HepG2 (cell line): ENCODE results near the gene TLNRD1. TPM values are rescaled to one million over a fixed set of nuclear protein-coding genes. Genes with fewer than 3 reads are reported as not detected.
A peak's percentile ranks its signal among the peaks of the same experiment; 100 is the strongest.

Source experiments
- HNRNPLL ChIP-seq: fragments of 200-400 bp; formaldehyde crosslinking; IDR thresholded peaks from 2 replicates; pipeline ENCODE4 v1.6.1; 2017; ENCODE audit warnings: mild to moderate bottlenecking, low read depth, low read length; ENCODE audit not compliant: poor library complexity, severe bottlenecking
- KDM5B ChIP-seq: sonication (generic); formaldehyde crosslinking; IDR thresholded peaks from 2 replicates; pipeline ENCODE4 v1.4.0; 2020; ENCODE audit warnings: missing genetic modification reagents, mild to moderate bottlenecking, borderline replicate concordance
- MXD4 ChIP-seq: IDR thresholded peaks from 2 replicates; pipeline ENCODE4 v1.6.1; 2016; ENCODE audit warnings: mild to moderate bottlenecking, missing biosample characterization, missing genetic modification reagents
- MYC ChIP-seq: sonication (generic); formaldehyde crosslinking; IDR thresholded peaks from 2 replicates; pipeline ENCODE4 v1.9.0; 2021; ENCODE audit warnings: missing genetic modification reagents, borderline replicate concordance
- MZF1 ChIP-seq: sonication (generic); formaldehyde crosslinking; IDR thresholded peaks from 2 replicates; pipeline ENCODE4 v1.8.1; 2023; ENCODE audit warnings: mild to moderate bottlenecking, missing genetic modification reagents, borderline replicate concordance
- NFKB2 ChIP-seq: sonication (generic); formaldehyde crosslinking; IDR thresholded peaks from 2 replicates; pipeline ENCODE4 v1.4.0; 2020; ENCODE audit warnings: missing genetic modification reagents, borderline replicate concordance
- PRPF4 ChIP-seq: fragments of 200-400 bp; formaldehyde crosslinking; IDR thresholded peaks from 2 replicates; pipeline ENCODE4 v1.6.1; 2016; ENCODE audit warnings: low read length, low read depth; ENCODE audit not compliant: poor library complexity, severe bottlenecking
- RAD21 ChIP-seq: fragments of 450-650 bp; formaldehyde crosslinking; IDR thresholded peaks from 2 replicates; pipeline ENCODE4 v1.5.0; 2020; ENCODE audit warnings: mild to moderate bottlenecking
- RBFOX2 ChIP-seq: fragments of 200-400 bp; formaldehyde crosslinking; IDR thresholded peaks from 2 replicates; pipeline ENCODE4 v1.6.1; 2017; ENCODE audit warnings: low read depth, mild to moderate bottlenecking, low read length
- SIN3A ChIP-seq: IDR thresholded peaks from 2 replicates; pipeline ENCODE4 v1.6.1; 2011; ENCODE audit warnings: low read depth, mild to moderate bottlenecking, control low read depth, low read length, borderline replicate concordance
- SKI ChIP-seq: fragments of 450-650 bp; IDR thresholded peaks from one replicate; pipeline ENCODE4 v1.6.1; 2018; ENCODE audit warnings: mild to moderate bottlenecking; ENCODE audit not compliant: partially characterized antibody
- TEAD2 ChIP-seq: sonication (generic); formaldehyde crosslinking; IDR thresholded peaks from 2 replicates; pipeline ENCODE4 v1.9.0; 2021; ENCODE audit warnings: missing genetic modification reagents
- TGIF2 ChIP-seq: IDR thresholded peaks from 2 replicates; pipeline ENCODE4 v1.6.1; 2016; ENCODE audit warnings: control low read depth, missing compliant biosample characterization
- ZNF446 ChIP-seq: sonication (generic); formaldehyde crosslinking; IDR thresholded peaks from 2 replicates; pipeline ENCODE4 v1.5.0; 2020; ENCODE audit warnings: mild to moderate bottlenecking, missing genetic modification reagents
- ZNF468 ChIP-seq: sonication (generic); formaldehyde crosslinking; IDR thresholded peaks from 2 replicates; pipeline ENCODE4 v1.8.0; 2022; ENCODE audit warnings: mild to moderate bottlenecking, moderate library complexity, missing genetic modification reagents
- ZNF615 ChIP-seq: sonication (generic); formaldehyde crosslinking; IDR thresholded peaks from 2 replicates; pipeline ENCODE4 v1.5.0; 2020; ENCODE audit warnings: mild to moderate bottlenecking, missing genetic modification reagents, borderline replicate concordance
- ZNF724P ChIP-seq: sonication (generic); formaldehyde crosslinking; IDR thresholded peaks from 2 replicates; pipeline ENCODE4 v1.8.0; 2022; ENCODE audit warnings: missing genetic modification reagents, borderline replicate concordance
- polyA plus RNA-seq, 8 experiments: library from polyadenylated mRNA; depleted of rRNA in 3 of 8; stranded (reverse) in 7 of 8; unstranded in 1 of 8; fragments of >200 nt; fragmentation: Illumina TruSeq in 4 of 8; extraction: Trizol in 4 of 8; gene quantifications; 2 replicates each; pipeline versions ENCODE4 v1.2.1 to v1.2.3, GENCODE V29; 2011 to 2016; ENCODE audit warnings: low read depth in 4 of 8, missing spikeins in 1 of 8, mixed read lengths in 1 of 8; ENCODE audit not compliant: insufficient read depth in 1 of 8
- total RNA-seq, 5 experiments: library from RNA; depleted of rRNA; stranded (reverse); fragments of >200 nt; fragmentation: Illumina TruSeq; extraction: Trizol; gene quantifications; 2 replicates each; pipeline ENCODE4 v1.2.3, GENCODE V29; 2016; ENCODE audit warnings: low read depth in 1 of 5
- TF ChIP-seq, protein P1 (sequence below): sonication (generic); formaldehyde crosslinking; IDR thresholded peaks from 2 replicates; pipeline ENCODE4 v1.4.0; 2020; ENCODE audit warnings: missing genetic modification reagents
- TF ChIP-seq, protein P2 (sequence below): sonication (generic); formaldehyde crosslinking; IDR thresholded peaks from 2 replicates; pipeline ENCODE4 v1.5.0; 2020; ENCODE audit warnings: missing genetic modification reagents
- TF ChIP-seq, protein P3 (sequence below): sonication (generic); formaldehyde crosslinking; IDR thresholded peaks from 2 replicates; pipeline ENCODE4 v1.4.0; 2020; ENCODE audit warnings: mild to moderate bottlenecking, missing genetic modification reagents
- TF ChIP-seq, protein P4 (sequence below), 2 experiments: sonication (generic) in 1 of 2; formaldehyde crosslinking in 1 of 2; IDR thresholded peaks; 2 replicates each; pipeline versions ENCODE4 v1.4.0 to v1.6.1; 2018 to 2020; ENCODE audit warnings: missing genetic modification reagents in 2 of 2, borderline replicate concordance in 1 of 2, low read depth in 1 of 2, mild to moderate bottlenecking in 1 of 2, missing biosample characterization in 1 of 2

TLNRD1 gene
- total and polyA plus RNA-seq, 2 of the 13 experiments (the other 11 are each of a cell fraction or from before 2014, with no cell fraction given) = 3.4 to 5.3 TPM

DNA sequence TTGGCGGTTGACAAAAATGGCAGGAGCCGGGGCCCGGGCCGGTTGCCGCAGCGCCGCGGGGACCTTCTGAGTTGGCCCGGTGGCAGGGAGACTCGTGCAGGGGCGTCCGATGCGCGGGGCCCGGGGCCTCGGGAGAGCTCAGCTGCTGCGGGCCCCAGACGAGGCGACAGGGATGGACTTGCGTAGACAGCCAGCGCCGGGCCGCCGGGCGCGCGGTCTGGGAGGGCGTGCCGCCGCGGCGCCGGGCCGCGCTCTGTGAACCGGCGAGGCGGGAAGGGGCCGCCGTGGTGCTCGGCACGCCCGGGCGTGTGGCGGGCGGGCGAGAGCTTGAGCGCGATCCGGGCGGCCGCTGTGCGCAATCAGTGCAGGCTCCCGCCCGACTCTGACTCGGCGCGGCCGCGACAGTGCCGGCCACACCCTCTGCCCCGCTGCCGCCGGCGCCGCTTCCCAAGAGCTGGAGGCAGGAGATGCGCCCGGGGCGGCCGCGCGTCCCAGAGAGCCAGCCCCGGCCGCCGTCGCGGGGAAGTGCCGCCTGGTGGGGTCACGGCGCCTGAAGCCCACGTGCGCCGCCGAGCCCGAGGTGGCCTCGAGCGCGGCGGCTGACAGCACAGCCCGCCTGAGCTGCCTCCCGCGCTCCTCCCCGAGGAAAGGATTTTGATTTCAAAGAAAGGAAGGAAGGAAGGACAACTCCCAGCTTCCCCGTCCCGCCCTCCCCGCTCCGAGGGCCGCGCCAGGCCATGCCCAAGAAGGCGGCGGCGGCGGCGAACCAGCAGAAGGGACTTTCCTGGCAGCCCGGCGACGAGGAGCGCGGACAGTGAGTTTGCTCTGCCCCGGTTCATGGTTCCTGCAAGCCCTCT is 657 bp downstream of the TLNRD1 start (continued):
- TF ChIP-seq, protein P1, sequence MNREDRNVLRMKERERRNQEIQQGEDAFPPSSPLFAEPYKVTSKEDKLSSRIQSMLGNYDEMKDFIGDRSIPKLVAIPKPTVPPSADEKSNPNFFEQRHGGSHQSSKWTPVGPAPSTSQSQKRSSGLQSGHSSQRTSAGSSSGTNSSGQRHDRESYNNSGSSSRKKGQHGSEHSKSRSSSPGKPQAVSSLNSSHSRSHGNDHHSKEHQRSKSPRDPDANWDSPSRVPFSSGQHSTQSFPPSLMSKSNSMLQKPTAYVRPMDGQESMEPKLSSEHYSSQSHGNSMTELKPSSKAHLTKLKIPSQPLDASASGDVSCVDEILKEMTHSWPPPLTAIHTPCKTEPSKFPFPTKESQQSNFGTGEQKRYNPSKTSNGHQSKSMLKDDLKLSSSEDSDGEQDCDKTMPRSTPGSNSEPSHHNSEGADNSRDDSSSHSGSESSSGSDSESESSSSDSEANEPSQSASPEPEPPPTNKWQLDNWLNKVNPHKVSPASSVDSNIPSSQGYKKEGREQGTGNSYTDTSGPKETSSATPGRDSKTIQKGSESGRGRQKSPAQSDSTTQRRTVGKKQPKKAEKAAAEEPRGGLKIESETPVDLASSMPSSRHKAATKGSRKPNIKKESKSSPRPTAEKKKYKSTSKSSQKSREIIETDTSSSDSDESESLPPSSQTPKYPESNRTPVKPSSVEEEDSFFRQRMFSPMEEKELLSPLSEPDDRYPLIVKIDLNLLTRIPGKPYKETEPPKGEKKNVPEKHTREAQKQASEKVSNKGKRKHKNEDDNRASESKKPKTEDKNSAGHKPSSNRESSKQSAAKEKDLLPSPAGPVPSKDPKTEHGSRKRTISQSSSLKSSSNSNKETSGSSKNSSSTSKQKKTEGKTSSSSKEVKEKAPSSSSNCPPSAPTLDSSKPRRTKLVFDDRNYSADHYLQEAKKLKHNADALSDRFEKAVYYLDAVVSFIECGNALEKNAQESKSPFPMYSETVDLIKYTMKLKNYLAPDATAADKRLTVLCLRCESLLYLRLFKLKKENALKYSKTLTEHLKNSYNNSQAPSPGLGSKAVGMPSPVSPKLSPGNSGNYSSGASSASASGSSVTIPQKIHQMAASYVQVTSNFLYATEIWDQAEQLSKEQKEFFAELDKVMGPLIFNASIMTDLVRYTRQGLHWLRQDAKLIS (CRISPR knock-in tag) = no peak
- TF ChIP-seq NFKB2 (CRISPR knock-in tag) = peak; percentile 6; the same call in 1 of the 2 replicates
- peak; percentile 52; the same call in 1 of the 2 replicates for TF ChIP-seq KDM5B (CRISPR knock-in tag)
- peak; percentile 65; the same call in 1 of the 2 replicates for TF ChIP-seq ZNF724P
- peak; percentile 10 for TF ChIP-seq SKI
- no peak for TF ChIP-seq PRPF4
- TF ChIP-seq RAD21 = peak; percentile 9; the same call in 1 of the 2 replicates
- no peak for TF ChIP-seq ZNF615 (CRISPR knock-in tag)
- TF ChIP-seq MZF1 (CRISPR knock-in tag) = no peak
- peak; percentile 11; the same call in 1 of the 2 replicates for TF ChIP-seq RBFOX2
- TF ChIP-seq ZNF446 (CRISPR knock-in tag) = 0 out of 2 replicates have a peak, but pooled peaks have one; percentile 64
- TF ChIP-seq, protein P2, sequence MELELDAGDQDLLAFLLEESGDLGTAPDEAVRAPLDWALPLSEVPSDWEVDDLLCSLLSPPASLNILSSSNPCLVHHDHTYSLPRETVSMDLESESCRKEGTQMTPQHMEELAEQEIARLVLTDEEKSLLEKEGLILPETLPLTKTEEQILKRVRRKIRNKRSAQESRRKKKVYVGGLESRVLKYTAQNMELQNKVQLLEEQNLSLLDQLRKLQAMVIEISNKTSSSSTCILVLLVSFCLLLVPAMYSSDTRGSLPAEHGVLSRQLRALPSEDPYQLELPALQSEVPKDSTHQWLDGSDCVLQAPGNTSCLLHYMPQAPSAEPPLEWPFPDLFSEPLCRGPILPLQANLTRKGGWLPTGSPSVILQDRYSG (CRISPR knock-in tag) = 0 out of 2 replicates have a peak, but pooled peaks have one; percentile 38
- TF ChIP-seq, protein P3, sequence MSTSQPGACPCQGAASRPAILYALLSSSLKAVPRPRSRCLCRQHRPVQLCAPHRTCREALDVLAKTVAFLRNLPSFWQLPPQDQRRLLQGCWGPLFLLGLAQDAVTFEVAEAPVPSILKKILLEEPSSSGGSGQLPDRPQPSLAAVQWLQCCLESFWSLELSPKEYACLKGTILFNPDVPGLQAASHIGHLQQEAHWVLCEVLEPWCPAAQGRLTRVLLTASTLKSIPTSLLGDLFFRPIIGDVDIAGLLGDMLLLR (CRISPR knock-in tag) = peak; percentile 48; the same call in 1 of the 2 replicates
- TF ChIP-seq, protein P4, sequence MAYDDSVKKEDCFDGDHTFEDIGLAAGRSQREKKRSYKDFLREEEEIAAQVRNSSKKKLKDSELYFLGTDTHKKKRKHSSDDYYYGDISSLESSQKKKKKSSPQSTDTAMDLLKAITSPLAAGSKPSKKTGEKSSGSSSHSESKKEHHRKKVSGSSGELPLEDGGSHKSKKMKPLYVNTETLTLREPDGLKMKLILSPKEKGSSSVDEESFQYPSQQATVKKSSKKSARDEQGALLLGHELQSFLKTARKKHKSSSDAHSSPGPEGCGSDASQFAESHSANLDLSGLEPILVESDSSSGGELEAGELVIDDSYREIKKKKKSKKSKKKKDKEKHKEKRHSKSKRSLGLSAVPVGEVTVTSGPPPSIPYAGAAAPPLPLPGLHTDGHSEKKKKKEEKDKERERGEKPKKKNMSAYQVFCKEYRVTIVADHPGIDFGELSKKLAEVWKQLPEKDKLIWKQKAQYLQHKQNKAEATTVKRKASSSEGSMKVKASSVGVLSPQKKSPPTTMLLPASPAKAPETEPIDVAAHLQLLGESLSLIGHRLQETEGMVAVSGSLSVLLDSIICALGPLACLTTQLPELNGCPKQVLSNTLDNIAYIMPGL (CRISPR knock-in tag; IDR thresholded peaks at IDR 0.05; ENCODE audit: borderline replicate concordance in 1 of 2, low read depth in 1 of 2) = 0 out of 4 replicates have a peak, but pooled peaks of 1 of the 2 experiments have one; percentile 8
- 0 out of 2 replicates have a peak, but pooled peaks have one; percentile 64 for TF ChIP-seq TEAD2 (CRISPR knock-in tag)
- TF ChIP-seq SIN3A = peak; percentile 33; the same call in 1 of the 2 replicates
- peak; percentile 14; the same call in 1 of the 2 replicates for TF ChIP-seq TGIF2 (CRISPR knock-in tag)
- TF ChIP-seq ZNF468 (CRISPR knock-in tag) = no peak
- TF ChIP-seq MYC (CRISPR knock-in tag) = peak; percentile 58
- peak; percentile 81 for TF ChIP-seq HNRNPLL
- peak; percentile 15; the same call in 1 of the 2 replicates for TF ChIP-seq MXD4
